ENCODE data around the gene CCDC167. TPM values are rescaled to one million over a fixed set of nuclear protein-coding genes. Genes with fewer than 3 reads are reported as not detected.
A peak's percentile ranks its signal among the peaks of the same experiment; 100 is the strongest.

Gene CCDC167
- total RNA-seq, 1 experiment from 2014 or later: 53.8 TPM

DNA sequence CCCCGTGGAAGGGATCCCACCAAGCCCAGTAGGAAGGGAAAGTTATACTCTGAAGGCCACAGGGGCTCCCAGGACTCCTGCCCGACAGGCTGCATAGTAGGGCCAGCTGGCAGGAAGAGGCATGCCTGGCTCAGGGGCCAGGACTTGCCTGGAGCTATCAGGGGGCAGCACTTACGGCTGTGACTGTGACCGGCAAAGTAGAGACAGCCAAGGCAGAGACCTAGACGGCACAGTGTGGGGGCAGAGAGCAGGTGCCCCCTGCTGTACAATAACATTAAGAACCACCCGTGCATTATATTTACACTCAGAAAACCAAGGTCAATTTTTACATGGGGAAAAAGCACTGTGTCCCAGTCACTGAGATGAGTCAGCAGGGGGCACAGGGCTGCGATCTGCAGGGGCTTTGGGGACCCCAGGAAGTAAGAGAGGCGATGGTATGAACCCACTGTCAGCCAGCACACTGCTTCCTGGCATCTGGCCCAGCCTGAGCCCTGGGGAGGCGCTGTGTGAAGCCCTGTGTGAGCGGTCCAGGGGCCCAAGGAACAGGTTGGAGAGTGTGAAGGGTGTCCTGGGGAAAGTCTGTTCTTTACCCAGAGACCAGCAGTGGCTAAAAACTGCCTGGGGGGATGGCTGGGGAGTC, 9.9 kb downstream of the CCDC167 start:
- no peak for DNase-seq (ENCODE audit: low spot score)

DNA sequence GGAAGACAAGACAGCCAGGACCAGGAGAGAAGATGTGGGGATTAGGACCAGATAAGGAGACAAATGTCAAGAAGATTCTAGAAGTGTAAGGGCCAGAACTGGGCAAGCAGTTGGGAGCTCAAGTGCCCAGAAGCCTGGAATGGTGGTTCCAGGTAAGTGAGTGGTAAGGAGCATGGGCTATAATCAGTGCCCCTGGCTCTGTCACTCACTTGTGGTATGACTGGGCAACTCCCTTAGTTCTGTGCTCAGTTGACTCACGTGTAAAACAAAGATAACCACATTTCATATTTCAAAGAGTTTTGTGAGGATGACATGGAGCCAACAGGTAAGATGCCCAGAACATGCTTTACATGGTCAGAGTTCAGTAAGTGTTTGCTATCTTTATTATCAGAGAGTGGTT, 11.2 kb downstream of the CCDC167 start:
- DNase-seq (ENCODE audit: low spot score): no peak

DNA sequence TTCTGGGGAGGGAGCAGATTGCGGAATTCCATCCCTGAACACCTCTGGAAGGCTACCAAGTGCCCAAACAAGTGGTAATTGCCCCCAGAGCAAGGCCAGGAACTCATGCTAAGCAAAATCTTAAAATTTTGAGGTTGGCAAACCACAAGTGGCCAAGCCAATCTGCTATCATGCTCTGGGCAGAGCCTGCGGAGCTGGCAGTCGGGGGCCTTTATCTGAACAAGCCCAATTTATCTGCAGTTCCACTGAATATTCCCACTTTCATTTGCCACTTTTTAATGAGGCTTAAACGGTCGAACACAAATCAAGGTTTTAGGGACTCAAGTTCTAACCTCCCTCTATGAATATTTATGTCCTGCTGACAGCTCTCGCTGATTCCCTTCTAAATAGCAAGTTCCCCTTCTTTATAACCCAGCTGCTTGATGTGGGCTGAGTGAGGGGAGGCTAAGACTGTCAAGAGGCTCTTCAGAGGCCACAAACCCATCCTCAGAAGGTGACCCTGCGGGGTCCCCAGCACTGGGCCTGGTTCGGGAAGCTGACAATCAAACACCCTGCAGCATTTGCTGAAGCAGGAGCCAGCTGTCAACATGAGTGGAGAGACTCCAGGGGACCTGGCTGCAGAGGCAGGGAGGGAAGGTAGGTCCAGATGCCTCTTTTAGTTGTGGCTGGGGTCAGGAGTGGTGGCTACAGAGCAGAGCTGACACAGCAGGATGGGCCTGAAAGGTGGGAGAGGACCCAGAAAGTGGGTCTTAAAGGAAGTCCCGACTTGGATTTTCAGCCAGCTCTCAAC, 11.9 kb downstream of the CCDC167 start:
- no peak for DNase-seq (ENCODE audit: low spot score)

DNA sequence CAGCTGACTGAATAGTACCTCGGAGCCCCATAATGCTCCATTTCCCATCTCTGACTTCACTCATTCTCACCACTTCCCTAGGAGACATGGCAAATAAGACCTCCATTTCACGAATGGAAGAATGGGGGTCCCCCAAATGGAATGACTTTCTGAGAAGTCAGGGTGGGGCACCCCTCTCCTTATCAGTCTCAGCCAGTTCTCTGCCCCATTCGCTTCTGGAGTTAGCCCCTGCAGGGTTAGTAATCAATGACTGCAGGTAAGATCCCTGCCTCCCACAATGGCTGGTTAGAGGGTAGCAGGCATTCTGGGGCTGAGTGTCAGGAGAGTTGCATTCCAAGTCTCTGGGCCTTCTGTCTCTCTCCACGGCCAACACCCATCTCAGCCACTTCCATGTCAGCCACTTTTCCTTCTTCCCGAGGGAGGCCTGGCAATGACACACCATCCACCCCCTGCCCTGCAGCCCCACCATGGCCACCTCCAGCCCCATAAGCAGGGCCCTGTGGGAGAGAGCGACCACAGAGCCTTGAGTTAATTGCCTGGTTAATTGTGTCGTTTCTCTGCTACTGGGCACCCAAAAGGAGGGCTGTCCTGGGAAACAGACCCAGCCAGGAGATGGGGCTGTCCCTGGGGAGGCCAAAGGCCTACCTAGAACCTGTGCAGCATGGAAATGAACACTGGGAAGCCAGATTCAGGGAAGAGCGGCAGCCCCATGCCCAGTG, 13.4 kb downstream of the CCDC167 start:
- no peak for DNase-seq (ENCODE audit: low spot score)

DNA sequence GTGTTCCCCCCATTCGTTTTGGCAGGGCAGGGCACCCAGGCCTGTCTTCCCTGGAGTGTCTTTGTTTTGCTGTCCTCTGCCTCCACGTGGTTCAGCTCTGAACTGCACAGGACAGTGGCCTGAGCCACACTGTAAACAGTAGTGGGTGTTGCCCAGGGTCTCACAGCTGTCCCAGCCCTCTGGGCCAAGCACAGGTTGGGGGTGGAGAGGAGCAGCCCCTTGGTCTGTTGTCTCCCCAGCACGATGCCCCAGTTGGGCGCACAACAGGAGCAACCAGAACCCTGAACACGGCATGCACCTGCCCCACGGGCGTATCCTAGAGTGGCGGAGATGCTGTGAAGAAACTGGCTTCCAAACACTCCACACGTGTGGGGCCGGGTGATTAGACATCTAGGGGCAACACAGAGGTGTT, 14.4 kb downstream of the CCDC167 start:
- no peak for DNase-seq (ENCODE audit: low spot score)

DNA sequence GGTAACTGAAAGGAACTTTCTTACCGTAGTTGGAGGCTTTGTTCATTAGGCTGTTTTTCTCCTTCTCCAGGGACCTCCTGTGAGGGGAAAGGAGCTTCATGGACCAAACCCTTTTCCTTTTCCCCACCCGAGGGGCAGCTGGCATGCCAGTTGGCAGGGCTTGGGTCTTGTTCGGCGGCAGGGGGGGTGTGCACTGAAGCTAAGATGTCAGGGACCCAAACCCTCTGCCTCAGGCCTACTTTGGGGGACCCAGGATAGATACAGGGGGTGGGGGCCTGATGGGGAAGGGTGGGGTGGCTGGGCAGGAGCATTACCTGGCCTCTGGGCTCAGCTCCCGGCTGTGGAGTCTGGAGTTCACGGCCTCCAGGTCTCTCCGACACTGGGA, 14.9 kb downstream of the CCDC167 start:
- DNase-seq (ENCODE audit: low spot score): no peak

DNA sequence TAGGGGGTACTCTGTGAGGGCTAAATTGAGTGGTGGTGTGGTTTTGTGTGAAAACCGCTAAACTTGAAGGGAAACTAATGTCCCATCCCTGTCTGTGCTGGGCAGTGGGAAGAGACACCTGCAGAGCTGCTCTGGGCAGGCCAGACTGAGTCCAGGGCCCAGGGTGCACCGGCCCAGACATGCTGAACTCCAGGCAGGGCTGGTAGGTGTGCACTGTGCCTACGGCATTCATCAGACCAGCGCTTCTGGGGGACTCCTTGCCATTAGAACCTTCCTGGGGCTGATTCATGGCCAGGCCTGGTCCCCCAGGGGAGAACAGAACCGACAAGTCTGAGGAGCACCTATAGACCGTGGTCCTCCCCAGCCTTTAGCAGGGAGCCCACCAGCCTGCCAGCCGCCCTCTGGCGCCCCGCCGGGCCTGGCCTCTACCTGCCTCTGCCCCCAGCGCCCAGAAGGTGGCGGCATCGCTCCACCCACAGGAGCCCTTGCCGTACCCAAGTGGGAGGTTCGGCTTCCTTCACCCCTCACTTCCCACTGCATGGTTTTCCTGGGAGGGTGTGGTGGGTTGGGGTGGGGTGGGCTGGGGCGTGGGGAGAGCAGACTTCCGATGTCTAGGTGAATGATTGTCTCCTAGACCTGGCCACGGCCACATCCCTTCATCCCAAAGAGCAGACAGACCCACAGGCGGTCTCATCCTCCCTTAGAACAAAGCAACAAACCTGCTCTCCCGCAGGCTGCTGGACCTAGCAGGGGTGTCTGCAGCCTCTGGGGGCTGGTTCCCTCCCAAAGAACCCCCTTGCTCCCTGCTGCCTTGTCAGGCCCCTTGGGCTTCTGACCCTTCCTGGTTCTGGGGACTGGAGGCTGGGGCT, 15.5 kb downstream of the CCDC167 start:
- DNase-seq (ENCODE audit: low spot score): peak; percentile 22

DNA sequence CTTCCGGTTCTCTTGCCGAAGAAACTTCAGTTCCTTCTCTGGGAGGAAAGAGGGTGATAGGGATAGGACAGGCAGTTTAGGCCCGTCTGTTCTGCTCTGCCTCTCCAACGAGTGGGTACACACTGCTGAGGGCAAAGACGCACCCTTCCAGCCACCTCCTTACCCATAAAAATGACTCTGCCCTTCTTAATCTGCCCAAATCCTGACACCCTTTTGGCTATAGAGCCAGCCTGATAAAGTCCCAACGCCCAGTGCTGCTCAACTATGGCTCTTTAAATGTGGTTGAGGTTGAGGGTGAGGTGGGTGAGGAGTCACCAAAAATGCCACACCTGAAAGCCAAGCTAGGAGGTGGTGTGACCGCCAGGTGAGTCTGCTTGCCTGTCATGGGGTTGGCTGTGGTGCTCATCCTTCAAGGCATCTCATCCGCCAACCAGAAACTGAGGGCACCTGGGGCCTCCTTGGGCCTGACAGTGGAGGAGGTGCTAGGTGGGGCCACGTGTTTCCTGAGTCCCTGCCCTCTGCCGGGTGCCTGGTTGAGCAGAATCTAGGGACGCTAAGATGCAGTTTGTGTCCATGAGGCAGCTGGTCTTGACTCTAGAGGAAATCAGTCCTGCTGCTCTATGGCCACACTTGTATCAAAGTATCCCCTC, 16.3 kb downstream of the CCDC167 start:
- DNase-seq (ENCODE audit: low spot score): no peak

DNA sequence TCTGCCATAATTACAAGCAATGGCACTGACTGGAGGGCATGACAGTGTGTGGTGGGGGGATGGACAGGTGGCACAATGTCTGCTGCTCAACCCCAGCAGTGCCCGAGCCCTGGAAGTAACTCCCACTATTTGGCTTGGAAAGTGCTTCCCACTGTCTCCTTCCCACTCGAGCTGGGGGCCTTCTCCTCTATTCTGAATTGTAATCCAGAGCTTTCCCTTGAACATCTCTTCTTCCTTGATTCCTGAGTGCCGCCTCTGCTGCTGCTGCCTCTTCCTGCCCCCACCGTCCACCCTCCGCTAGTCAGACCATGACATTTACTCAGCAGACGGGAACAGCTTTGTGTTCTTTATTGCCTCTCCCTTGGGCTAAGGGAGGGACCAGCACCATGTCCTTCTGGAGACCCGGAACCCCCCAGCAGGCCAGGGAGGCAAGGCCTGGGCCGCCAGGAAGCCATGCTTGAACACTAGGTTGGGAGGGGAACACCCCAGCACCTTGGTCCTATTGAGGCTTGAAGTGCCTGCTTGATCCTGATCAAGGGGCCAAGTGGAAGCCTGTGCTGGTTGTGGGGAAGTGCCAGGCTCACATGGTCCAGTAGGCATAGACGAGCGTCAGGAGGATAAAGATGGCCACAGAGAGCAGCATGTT, 17.0 kb downstream of the CCDC167 start:
- no peak for DNase-seq (ENCODE audit: low spot score)

DNA sequence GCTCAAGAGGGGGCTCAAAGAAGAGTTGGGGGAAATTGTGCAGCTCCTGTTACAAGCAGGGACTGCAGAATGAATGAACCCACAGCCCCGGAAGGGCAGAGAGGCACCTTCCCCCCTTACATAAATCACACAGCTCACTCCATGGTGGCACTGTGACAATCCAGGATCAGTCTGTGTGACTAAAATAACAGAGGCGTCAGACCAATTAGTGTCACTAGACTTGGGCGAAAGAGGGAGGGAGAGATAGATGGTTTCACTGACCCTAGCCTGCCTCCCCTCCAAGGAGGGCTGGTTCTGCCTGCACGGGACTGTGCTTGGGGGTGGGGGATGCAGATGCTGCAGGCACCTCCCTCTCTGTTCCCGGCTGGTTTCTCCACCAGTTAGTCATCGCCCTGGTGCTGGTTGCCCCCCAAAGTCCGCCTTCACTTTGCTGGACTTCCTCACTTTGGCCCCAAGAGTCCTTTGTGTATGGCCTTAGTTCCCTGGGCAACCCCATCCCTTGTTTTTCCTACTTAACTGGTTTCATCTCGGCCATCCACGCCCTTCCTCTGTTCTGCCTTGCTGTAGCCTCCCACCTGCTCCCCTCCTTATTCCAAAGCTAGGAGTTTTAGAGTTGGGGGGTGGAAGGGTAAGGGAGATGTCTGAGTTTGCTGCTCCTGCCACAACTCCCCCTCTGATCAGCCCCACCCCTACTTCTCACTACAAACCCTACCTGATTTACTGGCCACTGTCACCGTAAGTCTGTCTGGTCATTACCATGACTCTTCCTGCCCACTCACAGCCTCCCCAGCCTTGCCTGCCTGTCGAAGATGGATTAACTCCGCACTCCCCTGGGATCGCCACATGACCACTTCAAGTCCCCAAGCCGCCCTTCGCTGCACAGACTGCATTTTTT, 17.7 kb downstream of the CCDC167 start:
- DNase-seq (ENCODE audit: low spot score): peak; percentile 25

DNA sequence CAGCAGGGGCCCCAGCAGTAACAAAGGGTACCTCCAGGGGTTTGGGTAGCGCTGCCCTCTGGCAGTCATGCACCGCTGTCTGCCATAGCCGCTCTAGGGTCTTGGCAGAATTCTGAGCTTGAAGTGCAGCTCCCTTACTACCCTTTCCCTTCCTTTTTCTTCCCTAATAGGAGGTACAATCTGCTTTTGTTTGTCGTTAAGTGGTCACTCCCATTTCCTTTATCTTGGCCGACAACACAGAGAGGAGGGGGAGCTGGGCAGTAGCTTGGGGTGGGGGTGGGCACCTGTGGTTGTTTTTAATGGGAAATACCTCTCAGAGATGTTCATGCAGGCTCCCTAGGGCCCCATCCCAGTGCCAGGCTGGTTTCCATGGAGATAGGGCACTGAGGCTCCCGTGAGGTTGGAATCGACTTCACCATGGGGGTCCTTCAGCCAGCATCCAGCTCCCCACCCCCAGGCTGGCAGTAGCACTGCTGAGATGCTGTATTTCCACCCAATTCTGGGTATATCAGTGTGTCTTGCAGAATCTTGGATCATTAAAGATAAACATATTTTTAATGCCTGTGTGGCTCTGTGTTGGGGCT, 18.6 kb downstream of the CCDC167 start:
- DNase-seq (ENCODE audit: low spot score): no peak

DNA sequence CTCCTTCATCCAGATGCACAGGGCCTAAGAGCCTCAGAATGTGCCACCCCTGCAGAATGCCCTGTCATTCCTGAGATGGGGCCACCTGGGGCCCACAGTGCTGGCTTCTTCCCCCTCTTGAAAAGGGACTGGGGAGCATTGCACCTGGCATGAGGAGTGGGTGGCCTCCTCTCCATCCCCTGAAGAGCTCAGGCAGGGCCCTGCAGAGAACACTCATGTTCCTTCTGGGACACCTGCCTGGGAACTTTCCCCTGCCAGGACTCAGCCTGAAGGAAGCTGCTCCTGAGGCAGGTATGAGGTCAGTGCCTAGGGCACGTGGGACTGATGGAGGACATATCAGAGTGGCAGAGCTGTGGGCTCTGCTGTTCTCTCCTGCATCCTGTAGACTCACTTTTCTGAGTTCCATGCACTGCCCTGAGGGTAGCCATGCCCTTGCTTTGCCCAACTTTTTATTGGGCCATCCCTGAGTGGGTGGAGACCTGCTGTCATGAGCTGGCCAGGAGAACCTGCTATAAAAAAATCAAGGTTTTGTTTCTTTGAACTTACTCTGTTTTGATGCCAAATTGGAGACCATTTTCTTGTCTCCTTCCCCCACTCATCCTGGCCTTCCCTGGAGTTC, 19.5 kb downstream of the CCDC167 start:
- no peak for DNase-seq (ENCODE audit: low spot score)

DNA sequence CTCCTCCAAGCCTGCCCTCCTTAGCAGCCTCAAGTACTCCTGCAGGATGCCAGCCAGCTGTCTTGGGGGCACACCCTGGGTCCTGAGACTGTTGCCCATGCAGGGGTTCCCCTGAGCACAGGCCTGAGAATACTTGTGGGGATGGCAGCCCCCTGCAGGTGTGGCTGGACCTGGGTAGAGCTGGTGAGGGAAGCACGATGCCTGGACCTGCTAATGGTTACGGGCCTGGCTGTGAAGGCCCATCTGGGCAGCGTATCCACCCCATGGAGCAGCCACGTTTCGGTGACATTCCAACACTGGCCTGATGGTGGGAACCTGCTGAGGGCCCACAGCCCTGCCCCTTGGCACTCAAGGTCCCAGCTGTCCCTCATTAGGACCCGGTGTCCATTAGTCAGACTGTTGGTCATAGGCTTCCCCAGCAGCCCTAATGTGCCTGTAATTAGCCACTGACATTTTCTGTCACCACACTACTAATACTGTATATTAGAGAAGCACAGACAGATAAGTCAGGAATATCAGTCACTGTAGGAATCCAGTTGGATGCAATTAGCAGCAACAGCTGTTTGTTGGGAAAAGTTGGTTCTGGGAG, 20.3 kb downstream of the CCDC167 start:
- DNase-seq (ENCODE audit: low spot score): no peak

DNA sequence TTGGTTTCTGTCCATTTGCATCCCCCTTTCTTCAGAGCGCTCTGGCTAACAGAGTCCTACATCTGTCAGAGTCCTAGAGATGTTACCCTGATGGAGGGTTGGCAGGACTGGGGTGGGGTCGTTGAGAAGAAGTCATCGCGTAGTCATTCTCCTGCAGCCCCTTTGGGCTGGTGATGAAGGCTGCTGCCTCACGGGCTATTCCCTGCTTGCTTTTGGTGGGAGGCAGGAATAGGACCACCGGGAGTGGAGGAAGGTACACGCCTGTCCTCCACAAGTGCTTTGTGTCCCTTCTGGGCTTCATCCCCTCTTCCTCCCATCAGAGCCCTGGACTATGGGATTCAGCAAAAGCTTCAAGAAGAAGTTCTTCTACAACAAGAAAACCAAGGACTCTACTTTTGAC, 20.9 kb downstream of the CCDC167 start:
- no peak for DNase-seq (ENCODE audit: low spot score)

DNA sequence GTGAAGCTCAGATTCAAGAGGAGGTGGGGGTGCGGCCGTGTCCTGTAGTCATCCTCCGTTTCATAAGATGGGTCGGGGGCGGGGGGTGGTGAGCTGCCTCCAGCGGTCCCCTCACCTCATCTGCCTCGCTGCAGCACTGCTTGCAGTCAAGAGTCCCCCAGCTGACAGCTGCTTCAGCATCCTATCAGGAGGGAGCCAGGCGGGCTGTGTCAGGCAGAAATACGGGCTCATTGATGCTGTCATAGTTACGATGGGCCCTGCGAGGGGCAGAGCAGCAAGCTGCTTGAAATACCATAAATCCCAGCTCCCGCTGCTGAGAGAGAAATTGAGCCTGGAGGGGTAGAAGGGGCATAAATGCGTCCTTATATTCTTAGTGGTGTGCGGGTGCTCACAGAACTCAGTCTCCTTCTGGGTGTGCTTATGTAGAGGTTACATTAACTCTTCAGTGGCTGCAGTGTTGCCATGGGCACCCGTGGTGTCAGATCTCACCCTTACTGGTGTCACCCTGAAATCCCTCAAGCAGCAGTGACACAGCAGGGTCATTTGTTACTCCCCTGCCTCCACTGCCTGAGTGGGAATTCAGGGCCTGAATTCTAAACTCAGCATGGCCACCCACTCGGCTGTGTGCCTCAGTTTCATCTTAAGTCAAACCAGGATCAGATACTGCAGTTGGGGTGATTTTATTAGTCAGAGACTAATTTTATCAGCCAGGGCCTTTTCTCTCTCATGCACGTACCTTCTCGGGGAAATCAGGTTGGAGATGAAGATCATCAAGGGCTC, 21.8 kb downstream of the CCDC167 start:
- no peak for DNase-seq (ENCODE audit: low spot score)

DNA sequence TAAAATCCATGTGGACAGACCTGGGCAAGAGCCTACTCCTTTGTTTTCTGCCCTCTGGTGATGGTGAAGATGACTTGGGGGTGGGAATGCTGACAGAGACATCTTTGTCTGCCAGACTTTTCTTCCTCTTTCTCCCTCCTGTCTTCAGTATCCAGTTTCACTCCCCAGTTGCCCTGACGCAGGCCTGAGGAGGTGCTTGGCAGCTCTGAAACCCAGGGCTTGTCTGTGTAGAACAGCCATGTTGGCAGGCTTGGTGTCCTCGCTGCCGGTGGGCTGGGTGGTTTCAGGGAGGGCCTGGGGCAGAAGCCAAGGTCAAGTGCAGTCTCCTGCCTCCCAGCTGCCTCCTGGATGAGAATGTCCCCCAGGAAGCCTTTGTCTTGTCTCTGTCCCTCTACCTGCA, 22.5 kb downstream of the CCDC167 start:
- no peak for DNase-seq (ENCODE audit: low spot score)

DNA sequence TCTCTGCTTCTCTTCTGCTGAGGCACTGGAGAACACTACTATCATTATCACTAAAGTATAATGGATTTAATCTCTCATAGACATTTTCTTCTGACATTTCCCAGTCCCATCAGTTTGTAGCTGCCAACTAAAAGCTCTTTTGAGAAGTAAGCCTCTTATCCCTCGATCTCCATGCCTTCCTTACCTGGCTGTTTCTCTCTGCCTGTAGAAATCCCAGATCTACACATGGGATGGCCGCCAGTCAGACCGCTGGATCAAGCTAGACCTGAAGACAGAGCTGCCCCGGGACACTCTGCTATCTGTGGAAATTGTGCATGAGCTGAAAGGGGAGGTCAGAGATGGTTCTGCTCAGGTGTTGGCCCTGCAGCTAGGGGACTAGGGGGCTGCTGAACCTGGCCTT, 25.4 kb downstream of the CCDC167 start:
- DNase-seq (ENCODE audit: low spot score): no peak

Measured in A172 (cell line).